ENCODE results near the gene RAD51B. TPM values are rescaled to one million over a fixed set of nuclear protein-coding genes. Genes with fewer than 3 reads are reported as not detected.

The RAD51B gene
- total RNA-seq, 1 experiment from 2014 or later: 20.0 TPM

GRCh38 chr14:68772761-68773381, 953.3 kb downstream of the RAD51B start:
- no peak overlapping the region for H3K27ac ChIP-seq (ENCODE audit: low read depth, low read length)
- ChIA-PET POLR2A (no interaction called here), RAD21 (ENCODE audit: low non-redundant PET in 1 of 2, low total read pairs in 2 of 2, uncharacterized antibody in 2 of 2, unreplicated experiment in 2 of 2) (no interaction called here), CTCF (no interaction called here)
- no peak for ATAC-seq
- H3K27me3 ChIP-seq (ENCODE audit: insufficient read depth, low read length): no peaks in the 10 kb centered on the region
- no peak for DNase-seq (ENCODE audit: low read depth, low spot score)
- H3K4me1 ChIP-seq (ENCODE audit: control insufficient read depth in 1 of 2, insufficient read depth in 2 of 2, low read length in 2 of 2): peaks cover 7 to 8% of the 10 kb centered on the region in 2 experiments; a peak in 3 of 4 replicates
- H3K4me2 ChIP-seq (ENCODE audit: low read length): no peak overlapping the region
- no peaks in the 10 kb centered on the region for H3K36me3 ChIP-seq (ENCODE audit: control insufficient read depth in 1 of 2, insufficient read depth in 2 of 2, low read length in 2 of 2)
- H4K20me1 ChIP-seq (ENCODE audit: insufficient read depth): no peaks in the 10 kb centered on the region
- intact Hi-C loops (cut with micrococcal nuclease): no loop called here
- TF ChIP-seq ZNF274 (IDR thresholded peaks at IDR 0.05; ENCODE audit: low read depth, low read length) (no peak), TCF7L2 (IDR thresholded peaks at IDR 0.05; ENCODE audit: borderline replicate concordance, extremely low read depth, insufficient read depth, insufficient read length) (no peak), ATF3 (IDR thresholded peaks at IDR 0.05) (no peak), CTCF (IDR thresholded peaks at IDR 0.05 in 2 of 3, conservative IDR thresholded peaks at IDR 0.05 in 1 of 3; ENCODE audit: borderline replicate concordance in 1 of 3, insufficient read depth in 1 of 3, low read depth in 2 of 3, low read length in 2 of 3) (no peak), EGR1 (IDR thresholded peaks at IDR 0.05; ENCODE audit: low read depth) (no peak), POLR2A (IDR thresholded peaks at IDR 0.05; ENCODE audit: borderline replicate concordance, extremely low read depth, insufficient read depth, insufficient read length) (no peak), MAX (IDR thresholded peaks at IDR 0.05) (no peak), JUND (IDR thresholded peaks at IDR 0.05) (no peak), CBX3 (IDR thresholded peaks at IDR 0.05; ENCODE audit: low read depth) (no peak), FOSL1 (IDR thresholded peaks at IDR 0.05; ENCODE audit: low read depth) (no peak), REST (IDR thresholded peaks at IDR 0.05; ENCODE audit: low read depth) (no peak), SRF (IDR thresholded peaks at IDR 0.05; ENCODE audit: low read depth) (no peak), ZBTB33 (IDR thresholded peaks at IDR 0.05; ENCODE audit: extremely low read depth, insufficient replicate concordance, low read length) (no peak), CEBPB (IDR thresholded peaks at IDR 0.05; ENCODE audit: low read depth) (no peak), YY1 (IDR thresholded peaks at IDR 0.05; ENCODE audit: extremely low read depth, insufficient replicate concordance, low read depth, low read length) (no peak), POLR2AphosphoS5 (IDR thresholded peaks at IDR 0.05; ENCODE audit: low read depth, low read length) (no peak), SIN3A (IDR thresholded peaks at IDR 0.05; ENCODE audit: low read depth) (no peak), RAD21 (IDR thresholded peaks at IDR 0.05; ENCODE audit: low read depth) (no peak), EZH2 (IDR thresholded peaks at IDR 0.05) (no peak)
- H3K79me2 ChIP-seq (ENCODE audit: insufficient read depth, low read length): no peaks in the 10 kb centered on the region
- no peak overlapping the region for H3K9ac ChIP-seq (ENCODE audit: low read length)
- no peaks in the 10 kb centered on the region for H3K9me2 ChIP-seq (ENCODE audit: insufficient read depth)
- no peak overlapping the region for H2AFZ ChIP-seq (ENCODE audit: low read depth, low read length, poor library complexity, severe bottlenecking)
- H3K9me3 ChIP-seq (ENCODE audit: control insufficient read depth in 1 of 2, insufficient read depth in 1 of 2, low read depth in 1 of 2, low read length in 2 of 2): 0 out of 4 replicates have a peak, but pooled peaks cover 0 to 5% of the 10 kb centered on the region in 2 experiments
- H3K4me3 ChIP-seq (replicated peaks in 1 of 2; ENCODE audit: low read depth in 1 of 2, low read length in 2 of 2): no peak overlapping the region
- no TSS peak for BruUV-seq (replicated peaks)

Measured in HCT116 (cell line).